Kidney (tissue), 14 donors: ENCODE measurements around the gene CENPC. TPM values are rescaled to one million over a fixed set of nuclear protein-coding genes. Genes with fewer than 3 reads are reported as not detected.

Experiments
- DNase-seq, 5 donors: peaks; one replicate each; pipeline ENCODE4 v3.0.0-alpha.2; 2013 to 2020
- FAIRE-seq: peaks from 2 replicates; lab custom pipeline; 2012; peaks lifted over from hg19 to GRCh38; lab: Jason Lieb, UNC
- H3K27ac ChIP-seq, 2 donors: one replicate each; pipeline ENCODE4 v1.7.0; 2013; ENCODE audit warnings: low read depth in 2 of 2, low read length in 2 of 2, inconsistent platforms in 1 of 2
- H3K27me3 ChIP-seq: one replicate; pipeline ENCODE4 v1.7.1; 2013; ENCODE audit warnings: low read length, inconsistent platforms; ENCODE audit not compliant: control insufficient read depth, insufficient read depth
- H3K36me3 ChIP-seq, 3 donors: one replicate each; pipeline versions ENCODE4 v1.7.0 to v1.7.1; 2013; ENCODE audit warnings: low read length in 3 of 3, control low read depth in 1 of 3, inconsistent platforms in 1 of 3; ENCODE audit not compliant: insufficient read depth in 3 of 3, control insufficient read depth in 2 of 3
- H3K4me1 ChIP-seq, 3 donors: one replicate each; pipeline versions ENCODE4 v1.7.0 to v1.7.1; 2013; ENCODE audit warnings: low read length in 3 of 3, inconsistent platforms in 1 of 3, low read depth in 1 of 3; ENCODE audit not compliant: control insufficient read depth in 2 of 3, insufficient read depth in 2 of 3
- H3K4me3 ChIP-seq, 3 donors: one replicate each; pipeline versions ENCODE4 v1.7.0 to v1.8.1; 2013; ENCODE audit warnings: low read length in 3 of 3, control low read depth in 1 of 3, inconsistent platforms in 1 of 3
- H3K9ac ChIP-seq, 3 donors: one replicate each; pipeline versions ENCODE4 v1.7.0 to v1.7.1; 2013; ENCODE audit warnings: low read length in 3 of 3, control low read depth in 1 of 3, inconsistent platforms in 1 of 3
- H3K9me3 ChIP-seq, 3 donors: one replicate each; pipeline versions ENCODE4 v1.7.0 to v1.7.1; 2013; ENCODE audit warnings: low read length in 3 of 3, control low read depth in 1 of 3, inconsistent platforms in 1 of 3; ENCODE audit not compliant: control insufficient read depth in 2 of 3, insufficient read depth in 1 of 3
- CTCF ChIP-seq: IDR thresholded peaks from 3 replicates; pipeline ENCODE4 v1.5.1; 2012; ENCODE audit warnings: mild to moderate bottlenecking, moderate library complexity, borderline replicate concordance; ENCODE audit not compliant: insufficient read depth; ENCODE audit errors: extremely low read depth
- intact Hi-C: fragments of 100-400 bp; cut with DNase I; formaldehyde crosslinking; loops from one replicate; pipeline ENCODE4 v1.11.1; 2022
- polyA plus RNA-seq: library from polyadenylated mRNA; stranded (reverse); fragments of 350-450 nt; fragmentation: Illumina TruSeq; extraction: RNeasy Lipid Tissue Mini Kit (QIAGEN cat#74804); gene quantifications from one replicate; pipeline ENCODE4 v1.2.3, GENCODE V29; 2014; ENCODE audit warnings: low read depth, low replicate concordance; ENCODE audit not compliant: insufficient read depth
- total RNA-seq: library from RNA; stranded (reverse); fragmentation: NEBNext Ultra II Directional; extraction: Animal tissue kit (Norgen Biotek cat#: 25700); gene quantifications from one replicate; pipeline ENCODE4 v1.2.1, GENCODE V29; 2021
- donor health status: control.
- donor health status: control.
- donor health status: control.
- donor health status: control.
- donor health status: control.
- donor health status: DM: yes; HTN: yes; CAD: no.
- donor health status: Normal renal cell carcinoma (clear cell type).

The CENPC gene
- total and polyA plus RNA-seq, 2 donors from 2014 or later = 4.6 to 24.7 TPM

DNA sequence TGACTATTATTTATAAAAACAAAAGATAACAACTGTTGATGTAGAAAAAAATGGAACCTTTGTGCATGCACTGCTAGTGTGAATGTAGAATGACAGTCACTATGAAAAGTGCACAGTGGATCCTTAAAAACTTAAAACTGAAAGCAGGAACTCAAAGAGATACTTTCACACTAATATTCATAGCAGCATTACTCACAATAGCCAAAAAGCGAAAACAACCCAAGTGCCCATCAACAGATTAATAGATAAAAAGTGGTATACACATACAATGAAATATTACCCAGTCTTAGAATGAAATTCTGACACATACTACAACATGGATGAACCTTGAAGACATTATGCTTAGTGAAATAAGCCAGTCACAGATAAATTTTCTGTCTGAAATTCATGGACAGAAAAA, 23.8 kb downstream of the CENPC start:
- TF ChIP-seq CTCF = no peak
- peaks cover 5 to 17% (median 6%) of the 10 kb centered on the region in 3 donors for H3K36me3 ChIP-seq
- no peaks in the 10 kb centered on the region for H3K9me3 ChIP-seq
- H3K9ac ChIP-seq = no peak overlapping the region
- no peaks in the 10 kb centered on the region for H3K27me3 ChIP-seq
- intact Hi-C loops = no loop called here
- H3K4me3 ChIP-seq = no peak overlapping the region
- H3K27ac ChIP-seq = no peak overlapping the region
- FAIRE-seq (no peak), DNase-seq (no peak)
- H3K4me1 ChIP-seq = no peaks in the 10 kb centered on the region

DNA sequence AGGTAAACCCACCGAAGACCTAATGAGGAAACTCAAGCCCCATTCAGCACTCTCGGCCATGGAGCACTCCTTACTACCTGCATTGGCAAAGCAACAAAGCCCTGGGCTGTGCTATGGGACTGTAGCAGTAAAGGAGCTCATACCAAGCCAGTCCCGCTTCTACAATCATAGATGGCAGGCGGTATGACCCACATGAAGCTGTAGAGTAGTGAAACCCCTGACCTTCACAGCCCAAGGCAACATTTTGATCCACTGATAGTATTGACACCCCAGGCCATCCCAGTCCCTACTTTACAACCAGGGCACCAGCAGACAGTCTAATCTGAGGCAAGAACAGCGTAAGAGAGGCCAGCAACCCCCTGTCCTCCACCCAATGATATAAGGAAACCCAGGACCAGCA, 25.2 kb downstream of the CENPC start:
- Histone ChIP-seq H3K9me3 (no peaks in the 10 kb centered on the region), H3K9ac (no peak overlapping the region), H3K4me1 (no peaks in the 10 kb centered on the region), H3K27me3 (no peaks in the 10 kb centered on the region), H3K27ac (no peak overlapping the region), H3K36me3 (peaks cover 5 to 17% (median 6%) of the 10 kb centered on the region in 3 donors), H3K4me3 (no peak overlapping the region)
- DNase-seq (no peak), FAIRE-seq (no peak)
- intact Hi-C loops = no loop called here
- no peak for TF ChIP-seq CTCF

DNA sequence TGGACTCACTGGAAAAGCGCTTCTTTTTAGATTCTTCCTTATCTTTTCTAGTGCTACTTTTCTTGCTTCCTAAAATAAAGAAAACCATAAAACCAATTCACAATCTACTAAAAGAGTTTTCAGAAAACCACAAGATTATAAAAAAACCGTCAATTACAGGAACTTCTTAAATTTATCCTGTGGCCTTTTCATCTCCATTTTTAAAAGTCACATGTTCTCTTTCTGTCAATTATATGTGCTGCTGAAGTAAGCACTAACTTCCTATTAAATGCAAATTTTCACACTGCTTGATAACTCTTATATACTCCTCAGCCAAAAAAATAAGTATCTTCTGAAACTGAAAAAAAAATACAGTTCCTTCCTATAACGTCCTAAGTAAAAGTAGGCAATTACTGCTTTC, 32.8 kb downstream of the CENPC start:
- intact Hi-C loops = no loop called here
- H3K36me3 ChIP-seq = peaks cover 6 to 32% (median 13%) of the 10 kb centered on the region in 3 donors
- FAIRE-seq = no peak
- H3K9me3 ChIP-seq = no peaks in the 10 kb centered on the region
- H3K4me1 ChIP-seq = no peaks in the 10 kb centered on the region
- H3K9ac ChIP-seq = no peak overlapping the region
- H3K27me3 ChIP-seq = no peaks in the 10 kb centered on the region
- no peak overlapping the region for H3K27ac ChIP-seq
- H3K4me3 ChIP-seq = no peak overlapping the region
- DNase-seq = no peak
- no peak for TF ChIP-seq CTCF

DNA sequence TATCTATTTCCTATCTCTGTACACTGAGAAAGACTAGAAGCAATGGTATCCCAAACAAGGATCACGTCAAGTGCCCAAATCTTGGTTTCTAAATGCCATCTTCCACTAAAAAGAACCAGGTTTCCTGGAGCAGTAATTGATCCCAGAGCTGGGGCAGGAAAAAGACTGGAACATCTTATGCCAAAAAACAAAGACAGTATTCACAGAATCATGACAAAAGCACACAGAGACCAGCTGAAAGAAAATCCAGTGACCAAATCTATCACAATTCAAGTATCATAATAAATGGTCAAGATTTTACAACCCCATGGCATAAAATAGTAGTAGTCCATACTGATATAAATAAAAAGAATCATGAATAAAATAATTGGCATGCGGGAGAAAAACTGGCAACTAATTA, 44.9 kb downstream of the CENPC start:
- H3K9me3 ChIP-seq = no peaks in the 10 kb centered on the region
- H3K4me3 ChIP-seq = no peak overlapping the region
- TF ChIP-seq CTCF = no peak
- H3K27me3 ChIP-seq = no peaks in the 10 kb centered on the region
- no peak overlapping the region for H3K9ac ChIP-seq
- no peaks in the 10 kb centered on the region for H3K4me1 ChIP-seq
- no peak overlapping the region for H3K27ac ChIP-seq
- intact Hi-C loops = no loop called here
- FAIRE-seq = no peak
- DNase-seq = no peak
- H3K36me3 ChIP-seq = peaks cover 0 to 19% (median 5%) of the 10 kb centered on the region in 3 donors
